Left colon (tissue), 2 donors: ENCODE measurements around the gene SPATA13. TPM values are rescaled to one million over a fixed set of nuclear protein-coding genes. Genes with fewer than 3 reads are reported as not detected.
A peak's percentile ranks its signal among the peaks of the same experiment; 100 is the strongest.
"Not testable (repeated sequence)": the region's sequence is repeated elsewhere in the genome, so short reads cannot be mapped to it uniquely, and the experiment has no call there.

Experiments
- ATAC-seq: fragments of 200-7000 bp; cut with Tn5 transposase; one replicate; pipeline ENCODE4 v1.9.1; 2020; ENCODE audit warnings: mild to moderate bottlenecking, moderate library complexity
- DNase-seq, 2 donors: peaks; one replicate each; pipeline ENCODE4 v3.0.0-alpha.2; 2020
- intact Hi-C, 2 donors: fragments of 100-400 bp; cut with DNase I in 1 of 2; cut with micrococcal nuclease in 1 of 2; formaldehyde crosslinking; loops; one replicate each; pipeline versions ENCODE4 v1.11.2 to v1.14.0; 2022; cut with DNase I, micrococcal nuclease
- total RNA-seq, 2 donors: library from RNA; stranded (reverse); fragmentation: NEBNext Ultra II Directional; extraction: Animal tissue kit (Norgen Biotek cat#: 25700); gene quantifications; one replicate each; pipeline ENCODE4 v1.2.1, GENCODE V29; 2021
- donor health status: DM: no; HTN: no; CAD: no.
- donor health status: DM: yes; HTN: yes; CAD: no.

SPATA13 gene
- total RNA-seq, 2 donors from 2014 or later, result 36.5 to 37.3 TPM

DNA sequence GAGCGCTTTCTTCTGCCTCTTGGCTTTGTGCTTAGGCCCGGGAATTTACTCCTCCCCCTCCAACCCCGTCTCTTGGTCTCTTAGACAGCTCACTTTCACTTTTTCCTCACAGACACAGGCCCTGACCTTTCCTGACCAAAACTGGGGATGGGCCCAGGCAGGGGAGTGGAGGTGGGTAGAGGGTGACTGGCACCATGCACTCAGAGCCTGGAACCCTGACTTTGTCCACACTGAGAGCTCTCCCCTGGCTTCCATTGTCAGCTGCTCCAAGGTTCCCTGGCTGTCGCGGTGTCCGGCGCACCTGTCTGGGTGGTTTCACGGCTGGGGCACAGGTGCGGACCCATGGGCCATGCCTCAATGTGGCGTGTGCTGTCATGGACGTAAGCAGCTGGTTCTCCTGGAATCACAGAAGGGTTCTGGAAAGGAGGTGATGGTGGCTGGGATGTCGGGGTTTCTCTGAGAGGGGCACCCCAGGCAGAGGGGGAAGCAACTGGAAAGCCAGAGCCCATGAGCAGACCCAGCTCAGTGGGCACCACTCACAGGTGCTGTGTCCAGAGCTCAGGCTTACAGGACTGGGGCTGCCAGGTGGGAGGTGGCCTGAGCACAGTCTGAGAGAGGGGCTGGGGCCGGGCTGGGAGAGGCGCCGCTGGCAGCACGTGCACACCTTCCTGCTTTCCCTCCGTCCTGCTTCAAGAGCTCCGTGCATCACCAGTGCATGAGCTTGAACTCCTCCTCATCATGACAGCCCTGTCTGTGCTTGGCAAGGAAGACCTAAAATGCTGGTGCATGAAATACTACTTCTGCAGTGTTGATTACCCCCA is 120.9 kb downstream of the SPATA13 start:
- intact Hi-C loops, result no loop called here
- ATAC-seq (no peak), DNase-seq (no peak)

GRCh38 chr13:24282256-24282655 is 121.7 kb downstream of the SPATA13 start:
- ATAC-seq, result no peak
- intact Hi-C loops, result no loop called here
- no peak for DNase-seq

- ATAC-seq, result no peak
- intact Hi-C loops, result no loop called here
- DNase-seq, result no peak
Observed at GRCh38 chr13:24284889-24285565, 124.5 kb downstream of the SPATA13 start.

- DNase-seq (no peak), ATAC-seq (no peak)
- intact Hi-C loops, result no loop called here
Observed at GRCh38 chr13:24286624-24287023, 126.1 kb downstream of the SPATA13 start.

GRCh38 chr13:24287748-24288287 is 127.3 kb downstream of the SPATA13 start:
- ATAC-seq, result no peak
- intact Hi-C loops, result no loop called here
- DNase-seq, result no peak

GRCh38 chr13:24288870-24289269 is 128.3 kb downstream of the SPATA13 start:
- intact Hi-C loops, result no loop called here
- no peak for DNase-seq
- no peak for ATAC-seq

- DNase-seq (no peak), ATAC-seq (no peak)
- intact Hi-C loops, result no loop called here
Observed at GRCh38 chr13:24290280-24290932, 129.9 kb downstream of the SPATA13 start.

GRCh38 chr13:24292481-24292880 is 132.0 kb downstream of the SPATA13 start:
- DNase-seq (no peak), ATAC-seq (no peak)
- intact Hi-C loops, result no loop called here

GRCh38 chr13:24293746-24294145 is 133.2 kb downstream of the SPATA13 start:
- intact Hi-C loops, result no loop called here
- DNase-seq (no peak), ATAC-seq (no peak)

- no peak for ATAC-seq
- no peak for DNase-seq
- intact Hi-C loops, result no loop called here
Observed at GRCh38 chr13:24299488-24300114, 139.1 kb downstream of the SPATA13 start.

- ATAC-seq, result no peak
- DNase-seq, result no peak
- intact Hi-C loops, result no loop called here
Observed at GRCh38 chr13:24301434-24301833, 140.9 kb downstream of the SPATA13 start.

- DNase-seq (no peak), ATAC-seq (no peak)
- intact Hi-C loops, result no loop called here
Observed at GRCh38 chr13:24301911-24302310, 141.4 kb downstream of the SPATA13 start.

GRCh38 chr13:24304620-24305019 is 144.1 kb downstream of the SPATA13 start:
- intact Hi-C loops, result no loop called here
- no peak for DNase-seq
- ATAC-seq, result no peak

GRCh38 chr13:24306632-24307031 is 146.1 kb downstream of the SPATA13 start:
- DNase-seq (no peak), ATAC-seq (no peak)
- intact Hi-C loops, result no loop called here

DNA sequence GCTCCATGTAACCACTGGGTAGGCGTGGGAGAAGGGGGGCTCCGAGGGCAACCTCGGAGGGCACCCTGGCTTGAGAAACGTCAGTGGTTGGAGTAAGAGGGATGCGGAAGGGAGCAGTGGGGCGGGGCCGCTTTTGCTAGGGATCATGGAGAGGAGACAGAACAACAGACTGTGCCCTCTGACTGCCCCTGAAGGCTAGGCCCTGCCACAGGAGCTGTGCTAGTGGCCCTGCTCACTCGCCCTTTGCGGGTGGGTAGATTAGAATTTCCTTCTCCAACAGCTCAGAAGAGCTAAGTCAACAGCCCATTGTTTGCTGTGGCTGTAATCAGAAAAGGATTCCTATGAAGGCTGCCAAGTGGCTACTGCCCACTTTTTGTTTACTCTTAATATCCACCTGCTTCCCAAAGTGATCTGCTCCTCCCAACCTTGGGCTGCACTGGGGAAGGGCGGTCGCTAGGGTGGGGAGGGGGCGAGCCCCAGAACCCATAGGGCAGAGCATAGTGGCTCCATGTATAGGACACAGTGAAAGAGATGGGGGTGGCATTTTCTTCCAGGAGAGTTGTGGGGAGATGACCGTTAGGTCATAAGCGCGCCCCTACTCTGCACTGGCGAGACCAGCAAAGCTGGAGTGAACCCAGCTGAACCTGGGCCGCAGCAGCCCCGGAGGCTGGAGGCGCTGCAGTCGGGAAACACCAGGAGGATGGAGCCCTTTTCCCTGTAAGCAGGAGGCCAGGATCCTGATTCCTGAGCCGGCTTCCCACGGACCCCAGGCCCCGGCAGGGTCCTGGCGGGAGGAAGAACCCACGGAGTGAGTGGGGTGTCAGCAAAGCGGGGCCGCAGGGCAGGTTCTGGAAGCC is 146.9 kb downstream of the SPATA13 start:
- DNase-seq (peak; percentile 43 to 62), ATAC-seq (peak; percentile 87)

DNA sequence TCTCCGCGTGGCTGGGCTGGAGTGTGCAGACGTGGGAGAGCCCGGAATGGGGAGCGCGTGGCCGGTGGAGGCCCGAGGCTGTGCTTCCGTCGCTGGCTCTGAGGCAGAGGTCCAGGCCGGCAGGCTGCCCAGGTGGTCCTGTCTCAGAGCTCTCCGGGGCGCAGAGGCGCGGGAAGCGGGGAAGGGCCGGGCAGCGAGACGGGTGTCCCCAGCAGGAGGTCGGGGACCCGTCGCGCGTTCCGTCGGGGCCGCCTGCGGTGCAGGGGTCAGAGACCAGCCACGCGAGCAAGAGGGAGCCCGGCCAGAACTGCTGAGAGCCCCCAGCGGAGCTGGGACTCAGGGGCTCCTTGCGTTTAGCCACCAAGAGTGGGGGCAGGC is 147.5 kb downstream of the SPATA13 start:
- peak; percentile 14 for ATAC-seq
- DNase-seq, result no peak
- intact Hi-C loops, result no loop called here

More for the DNA sequence above, 146.9 kb downstream of the SPATA13 start:
- intact Hi-C loops, result no loop called here

GRCh38 chr13:24308488-24309020 is 148.0 kb downstream of the SPATA13 start:
- no peak for DNase-seq
- intact Hi-C loops, result no loop called here
- no peak for ATAC-seq

GRCh38 chr13:24309300-24309699 is 148.8 kb downstream of the SPATA13 start, which contains the start of gene C1QTNF9:
Gene C1QTNF9 (plus strand): TSS chr13:24309580. CDS start chr13:24316004, 6,424 bp downstream.
- ATAC-seq, intact Hi-C loops, DNase-seq: not testable (repeated sequence)
